Dermis microvascular lymphatic vessel endothelial cell (primary cell): ENCODE measurements around the gene LTBP4. TPM values are rescaled to one million over a fixed set of nuclear protein-coding genes. Genes with fewer than 3 reads are reported as not detected.

ENCODE experiments used
- DNase-seq, 2 donors: peaks; one replicate each; pipeline versions ENCODE4 v3.0.0 to v3.0.0-alpha.2; 2010; ENCODE audit warnings: low read depth in 2 of 2
- total RNA-seq: library from RNA; depleted of rRNA; stranded (reverse); fragments of >200 nt; gene quantifications from 2 replicates; pipeline ENCODE4 v1.2.1, GENCODE V29; 2014

The LTBP4 gene
- total RNA-seq, 1 donor from 2014 or later, result 12.3 TPM

DNA sequence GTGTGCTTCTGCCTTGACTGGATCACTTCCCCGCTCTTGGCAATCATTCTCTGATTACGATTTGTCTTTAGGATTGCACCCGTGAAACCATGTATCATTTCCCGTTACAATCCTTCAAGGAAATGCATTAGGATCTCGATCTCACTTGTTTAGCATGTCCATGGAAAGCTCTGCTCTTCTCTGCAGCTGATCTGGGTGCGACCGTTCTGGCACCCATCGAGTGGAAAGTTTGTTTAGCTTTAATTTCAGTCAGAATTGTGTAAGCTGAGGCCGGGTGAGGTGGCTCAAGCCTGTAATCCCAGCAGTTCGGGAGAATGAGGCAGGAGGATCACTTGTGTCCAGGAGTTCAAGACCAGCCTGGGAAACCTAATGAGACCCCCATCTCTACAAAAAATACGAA, 58.4 kb downstream of the LTBP4 start:
- DNase-seq, result no peak

DNA sequence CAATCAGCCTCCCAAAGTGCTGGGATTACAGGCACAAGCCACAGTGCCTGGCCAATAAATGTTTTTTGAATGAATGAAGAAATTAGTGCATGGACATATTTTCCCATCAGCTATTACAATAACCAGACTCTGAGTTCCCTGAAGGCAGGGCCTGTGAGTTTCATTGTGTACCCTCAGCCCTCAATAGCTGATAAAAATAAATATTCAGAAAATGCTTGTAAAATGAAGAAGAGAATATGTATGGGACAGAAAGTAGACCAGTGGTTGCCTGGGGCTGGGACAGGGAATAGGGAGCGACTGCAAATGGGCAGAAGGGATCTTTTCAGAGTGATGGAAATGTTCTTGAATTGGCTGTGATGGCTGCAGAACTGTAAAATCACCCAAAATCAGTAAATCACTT, 60.4 kb downstream of the LTBP4 start:
- DNase-seq, result no peak

DNA sequence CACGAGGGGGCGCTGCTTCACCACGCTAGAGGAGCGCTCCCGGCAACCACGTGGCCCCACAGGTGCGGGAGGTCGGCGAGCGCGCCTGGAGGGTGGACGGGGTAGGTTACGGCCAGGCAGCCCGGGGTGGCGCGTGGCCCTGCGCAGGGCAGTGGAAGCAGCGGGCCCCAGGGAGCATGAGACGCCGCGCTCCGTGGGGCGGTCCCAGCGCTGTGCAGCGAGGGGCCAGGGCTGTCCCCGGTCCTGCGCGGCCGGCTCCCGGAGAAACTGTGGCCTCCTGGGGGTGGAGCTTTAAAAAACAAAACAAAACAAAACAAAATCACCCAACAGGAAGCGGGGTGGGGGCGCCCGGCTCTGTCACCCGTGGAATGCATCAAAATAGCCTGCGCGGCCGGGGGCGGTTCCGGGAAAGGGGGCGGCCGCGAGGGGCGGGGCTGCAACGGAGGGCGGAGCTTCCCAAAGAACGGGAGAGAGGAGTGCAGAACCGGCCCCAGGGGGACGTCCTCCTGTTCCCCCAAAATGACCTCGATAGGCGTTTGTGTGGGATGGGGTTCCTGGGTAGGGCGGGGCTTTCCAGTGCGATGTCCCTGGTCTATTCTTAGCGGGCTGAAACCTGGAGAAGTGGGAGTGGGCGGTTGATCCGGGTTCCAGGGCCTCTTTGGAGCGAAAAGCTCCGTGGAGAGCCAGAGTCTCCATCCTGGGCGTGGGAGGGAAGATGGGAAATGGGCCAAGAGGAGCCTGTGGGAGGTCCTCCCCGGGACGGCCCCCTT, 61.9 kb downstream of the LTBP4 start:
- peak; percentile 51 to 83 for DNase-seq

DNA sequence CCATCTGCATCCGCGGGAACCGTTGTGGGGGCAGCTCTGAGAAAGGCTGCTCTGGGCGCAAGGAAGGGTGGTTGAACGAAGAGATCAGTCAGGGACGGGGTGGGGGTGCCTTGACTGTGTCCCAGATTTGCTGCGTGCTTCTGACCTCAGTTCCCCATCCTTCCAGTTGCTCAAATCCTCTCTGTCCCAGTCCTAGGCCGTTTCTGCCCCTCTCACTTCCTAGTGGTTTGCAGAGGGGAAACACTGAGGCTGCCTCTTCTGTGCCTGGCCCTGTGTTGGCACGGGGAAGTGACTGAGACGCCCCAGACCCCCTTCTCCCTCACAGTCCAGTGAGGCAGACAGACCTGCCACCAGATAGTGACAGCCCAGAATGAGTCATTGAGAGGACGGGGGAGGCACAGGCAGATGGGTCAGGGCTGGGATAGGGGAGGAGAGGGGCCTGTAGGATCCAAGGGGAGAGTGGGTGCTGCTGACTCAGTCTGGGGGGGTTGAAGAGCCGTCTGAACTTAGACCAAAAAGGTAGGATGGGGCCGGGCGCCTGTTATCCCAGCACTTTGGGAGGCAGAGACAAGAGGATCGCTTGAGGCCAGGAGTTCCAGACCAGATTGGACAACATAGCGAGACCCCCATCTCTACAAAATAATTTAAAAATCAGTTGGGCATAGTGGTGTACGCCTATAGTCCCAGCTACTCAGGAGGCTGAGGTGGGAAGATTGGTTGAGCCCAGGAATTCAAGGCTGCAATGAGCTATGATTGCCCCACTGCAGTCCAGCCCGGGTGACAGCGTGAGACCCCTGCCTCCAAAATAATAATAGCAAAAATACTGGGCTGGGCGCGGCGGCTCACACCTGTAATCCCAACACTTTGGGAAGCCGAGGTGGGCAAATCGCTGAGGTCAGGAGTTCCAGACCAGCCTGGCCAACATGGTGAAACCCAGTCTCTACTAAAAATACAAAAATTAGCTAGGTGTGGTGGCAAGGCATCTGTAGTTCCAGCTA, 62.8 kb downstream of the LTBP4 start:
- DNase-seq, result peak in 1 of 2 donors; percentile 23

DNA sequence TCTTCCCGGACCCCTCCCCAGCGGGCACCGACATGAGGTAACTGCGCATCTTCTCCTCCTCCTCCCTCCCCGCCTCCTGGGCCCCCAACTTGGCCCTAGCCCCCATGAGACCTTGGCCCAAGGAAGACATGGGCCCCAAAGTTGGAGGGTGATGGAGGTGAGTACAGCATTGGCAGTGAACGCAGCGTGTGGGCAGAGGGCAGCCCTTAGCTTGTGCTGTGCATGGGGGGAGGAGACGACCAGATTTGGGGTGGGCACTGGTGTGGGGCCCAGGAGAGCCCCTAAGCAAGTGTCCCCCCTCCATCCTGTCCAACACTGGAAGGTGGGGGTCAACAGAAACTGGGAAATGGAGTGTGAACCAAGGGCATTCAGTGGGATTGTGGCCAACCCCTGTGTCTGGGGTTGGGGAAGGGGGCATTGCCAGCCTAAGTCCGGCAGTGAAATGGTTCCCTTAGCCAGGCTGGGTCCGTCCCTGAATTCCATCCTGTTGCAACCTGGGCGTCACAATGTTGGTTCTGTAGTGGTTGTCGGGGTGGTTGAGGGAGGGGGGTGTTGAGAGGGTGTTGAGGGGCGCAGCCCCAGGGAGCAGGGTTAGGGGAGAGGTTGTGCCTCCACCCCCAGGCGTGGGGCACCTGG, 65.8 kb downstream of the LTBP4 start:
- DNase-seq, result no peak

DNA sequence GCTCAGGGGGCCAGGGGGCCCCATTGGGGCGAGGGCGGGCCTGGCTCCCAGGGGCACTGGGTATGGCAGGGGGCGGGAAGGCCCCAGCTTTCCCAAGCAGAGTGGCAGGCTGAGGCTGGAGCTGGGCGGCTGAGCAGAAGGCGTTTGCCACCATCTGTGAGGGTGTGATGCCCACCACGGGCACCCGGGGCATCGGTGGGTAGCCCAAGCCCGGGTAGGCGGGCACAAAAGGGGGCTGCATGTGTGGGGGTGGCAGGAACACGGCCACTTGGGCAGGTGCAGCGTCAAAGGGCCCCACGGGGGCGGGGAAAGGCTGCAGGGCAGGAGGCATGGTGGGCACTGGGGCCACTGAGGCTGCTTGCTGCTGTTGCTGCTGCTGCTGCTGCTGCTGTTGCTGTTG, 66.4 kb downstream of the LTBP4 start:
- DNase-seq, result no peak

DNA sequence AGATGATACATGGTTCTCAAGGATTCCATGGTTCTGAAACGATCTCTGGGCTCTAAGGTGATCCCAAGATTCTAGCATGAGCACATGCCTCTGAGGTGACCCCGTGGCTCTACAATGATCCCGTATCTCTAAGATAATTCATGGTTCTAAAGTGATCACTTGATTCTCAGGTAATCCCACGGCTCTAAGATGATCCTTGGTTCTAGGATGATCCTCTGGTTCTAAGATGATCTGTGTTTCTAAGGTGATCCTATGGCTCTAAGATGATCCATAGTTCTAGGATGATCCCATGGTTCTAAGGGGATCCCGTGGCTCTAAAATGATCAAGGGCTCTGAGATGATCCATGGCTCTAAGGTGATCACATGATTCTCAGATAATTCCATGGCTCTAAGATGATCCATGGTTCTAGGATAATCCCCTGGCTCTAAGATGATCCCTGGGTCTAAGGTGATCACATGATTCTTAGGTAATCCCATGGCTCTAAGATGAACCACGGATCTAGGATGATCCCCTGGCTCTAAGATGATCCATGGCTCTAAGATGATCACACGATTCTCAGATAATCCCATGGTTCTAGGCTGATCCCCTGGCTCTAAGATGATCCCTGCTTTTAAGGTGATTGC, 67.9 kb downstream of the LTBP4 start:
- DNase-seq, result no peak

DNA sequence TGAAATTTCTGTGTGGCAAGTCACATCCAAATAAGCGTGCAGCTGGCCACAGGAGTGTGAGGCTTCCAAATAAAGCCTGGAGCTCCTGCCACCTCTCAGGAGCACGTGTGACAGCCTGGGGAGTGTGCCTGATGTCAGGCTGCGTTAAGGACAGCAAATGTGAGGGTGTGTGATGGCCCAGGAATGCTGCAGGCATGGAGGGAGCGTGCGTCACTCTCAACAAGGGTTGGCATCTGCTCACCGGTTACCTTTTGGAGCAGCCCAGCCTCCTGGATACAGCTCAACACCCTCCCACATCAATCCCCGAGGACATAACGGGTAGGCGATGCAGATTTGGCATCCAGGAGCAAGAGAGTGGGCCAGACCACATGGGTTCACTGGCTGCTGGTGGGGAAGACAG, 70.2 kb downstream of the LTBP4 start:
- no peak for DNase-seq

DNA sequence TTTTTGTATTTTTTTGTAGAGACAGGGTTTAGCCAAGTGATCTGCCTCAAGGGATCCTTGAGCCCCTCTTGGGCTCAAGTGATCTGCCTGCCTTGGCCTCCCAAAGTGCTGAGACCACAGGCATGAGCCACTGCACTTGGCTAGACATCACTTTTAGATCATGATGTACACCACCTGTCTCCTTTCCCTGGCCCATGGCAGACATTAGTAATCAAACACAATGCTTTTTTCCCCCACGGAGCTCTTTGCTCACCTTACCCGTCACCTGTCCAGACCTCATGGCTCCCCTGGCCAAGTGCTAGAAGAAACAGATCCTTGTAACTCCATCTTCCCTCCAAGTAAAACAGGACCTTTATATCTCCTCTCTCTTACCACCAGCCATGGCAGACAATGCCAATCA, 70.9 kb downstream of the LTBP4 start:
- DNase-seq, result no peak

DNA sequence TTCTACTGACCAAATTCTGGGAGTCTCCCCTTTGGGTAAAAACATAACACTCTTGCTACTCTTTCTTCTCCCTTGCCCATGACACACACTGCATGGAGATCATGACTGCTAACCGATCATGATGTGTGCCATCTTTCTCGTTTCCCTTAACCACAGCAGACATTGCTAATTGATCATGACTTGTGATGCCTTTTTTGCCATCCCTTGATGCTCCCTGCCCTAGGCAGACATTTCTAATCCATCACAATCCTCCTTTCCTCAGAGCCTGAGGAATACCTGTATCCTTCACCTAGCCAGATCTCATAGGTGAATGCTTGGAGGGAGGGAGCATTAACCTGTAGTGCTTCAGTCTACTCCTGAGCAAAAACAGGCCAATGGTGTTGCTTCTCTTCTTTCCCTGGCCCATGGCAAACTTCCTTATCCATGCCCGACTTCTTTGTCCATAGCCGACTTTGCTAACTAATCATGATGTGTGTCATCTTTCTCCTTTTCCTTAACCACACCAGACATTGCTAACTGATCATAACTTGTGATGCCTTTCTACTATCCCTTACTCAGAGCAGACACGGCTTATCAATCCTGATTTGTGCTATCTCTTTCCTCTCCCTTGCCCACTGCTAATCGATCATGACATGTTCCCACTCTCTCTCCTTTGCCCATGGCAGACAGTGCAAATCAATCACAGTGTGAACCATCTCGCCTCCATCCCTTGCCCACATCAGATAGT, 71.6 kb downstream of the LTBP4 start:
- DNase-seq, result no peak

DNA sequence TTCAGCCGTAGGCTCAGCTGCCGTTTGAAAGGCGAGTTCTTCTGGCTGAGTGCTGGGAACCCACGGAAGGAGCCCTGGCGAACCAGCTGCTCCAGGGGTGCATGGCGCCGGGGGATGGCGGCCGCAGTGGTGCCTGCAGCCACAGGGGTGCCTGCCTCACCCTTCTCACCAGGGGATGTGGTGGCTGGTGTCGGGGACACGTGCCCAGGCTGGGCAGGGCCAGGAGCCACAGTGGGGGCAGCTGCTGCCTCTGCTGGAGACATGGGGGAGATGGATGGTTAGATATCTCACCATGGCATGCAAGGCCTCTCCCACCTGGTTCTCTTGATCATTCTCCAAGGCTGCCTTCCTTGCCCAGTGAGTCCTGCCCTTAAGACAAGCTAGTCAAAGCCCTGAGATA, 72.2 kb downstream of the LTBP4 start:
- no peak for DNase-seq

DNA sequence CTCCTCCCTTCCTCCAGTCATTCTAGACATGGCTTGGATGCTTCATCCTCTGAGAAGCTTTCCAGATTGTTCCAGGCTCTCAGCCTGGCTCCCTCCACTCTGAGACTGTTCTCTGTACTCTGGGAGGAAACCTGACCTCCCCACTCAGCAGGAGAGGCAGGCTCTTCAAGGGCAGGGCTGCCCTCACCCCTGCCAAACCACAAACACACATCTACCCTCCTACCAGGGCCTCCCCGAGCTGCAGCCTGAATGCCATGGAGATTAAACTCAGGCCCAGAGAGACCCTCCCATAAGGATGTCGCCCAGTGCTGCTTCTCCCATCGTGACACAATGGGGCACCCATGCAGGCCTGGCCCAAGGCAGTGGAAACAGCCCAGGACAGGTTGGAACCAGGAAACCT, 73.1 kb downstream of the LTBP4 start:
- DNase-seq, result no peak

DNA sequence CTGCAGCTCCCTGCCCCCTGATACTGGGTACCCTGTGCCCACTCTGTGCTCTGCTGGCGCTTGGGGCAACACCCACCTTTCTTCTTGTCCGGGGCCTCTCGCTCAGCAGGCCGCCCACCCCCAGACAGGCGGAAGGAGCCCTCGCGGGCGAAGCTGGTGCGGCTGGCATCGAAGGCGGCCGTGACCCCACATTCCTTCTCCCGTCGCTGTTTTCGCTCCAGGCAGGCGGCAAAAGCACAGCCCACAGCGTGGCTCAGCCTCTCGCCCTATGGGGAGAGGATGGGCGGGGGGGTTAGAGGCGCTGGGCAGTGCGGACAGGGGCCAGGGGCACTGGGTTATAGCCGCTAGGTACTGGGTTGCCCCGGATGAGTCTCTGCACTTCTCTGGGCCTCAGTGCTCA, 76.0 kb downstream of the LTBP4 start:
- DNase-seq, result no peak

Other genes starting within 250 kb of the LTBP4 start
- gene HIPK4, start 211.2 kb upstream of the LTBP4 start, total RNA-seq, result under 0.01 TPM in 2 replicates
- 0.90 and 1.5 TPM in 2 replicates for gene PRX, start 188.0 kb upstream of the LTBP4 start, total RNA-seq
- gene SERTAD1, start 175.4 kb upstream of the LTBP4 start, total RNA-seq, result 17.3 and 25.8 TPM in 2 replicates
- gene SERTAD3, start 157.0 kb upstream of the LTBP4 start, total RNA-seq, result 18.0 and 24.1 TPM in 2 replicates
- 39.8 and 61.3 TPM in 2 replicates for gene BLVRB, start 135.6 kb upstream of the LTBP4 start, total RNA-seq
- under 0.01 TPM in 1 of 2 replicates, not detected in the other for gene SPTBN4, start 134.4 kb upstream of the LTBP4 start, total RNA-seq
- gene SHKBP1, start 24.5 kb upstream of the LTBP4 start, total RNA-seq, result 19.5 and 40.0 TPM in 2 replicates
- gene NUMBL, start 89.3 kb downstream of the LTBP4 start, total RNA-seq, result 6.8 and 10.9 TPM in 2 replicates
- gene COQ8B, start 115.5 kb downstream of the LTBP4 start, total RNA-seq, result 12.6 and 20.0 TPM in 2 replicates
- 18.2 and 25.3 TPM in 2 replicates for gene ITPKC, start 115.7 kb downstream of the LTBP4 start, total RNA-seq
- 0.26 and 0.76 TPM in 2 replicates for gene ACTMAP, start 149.1 kb downstream of the LTBP4 start, total RNA-seq
- gene SNRPA, start 149.8 kb downstream of the LTBP4 start, total RNA-seq, result 30.7 and 40.2 TPM in 2 replicates
- gene MIA, start 174.2 kb downstream of the LTBP4 start, total RNA-seq, result not detected in 2 replicates
- gene RAB4B, start 176.9 kb downstream of the LTBP4 start, total RNA-seq, result 8.6 and 14.4 TPM in 2 replicates
- 94.1 and 144 TPM in 2 replicates for gene EGLN2, start 197.8 kb downstream of the LTBP4 start, total RNA-seq
- not detected in 2 replicates for gene CYP2A6, start 249.1 kb downstream of the LTBP4 start, total RNA-seq